Neutrophil (primary cell): ENCODE measurements around the gene BORCS5.
"Not testable (repeated sequence)": the region's sequence is repeated elsewhere in the genome, so short reads cannot be mapped to it uniquely, and the experiment has no call there.

Source experiments
- H3K27ac ChIP-seq: fragments of 200-600 bp; sonication (generic); 2 replicates; pipeline ENCODE4 v1.5.1; 2016; ENCODE audit warnings: mild to moderate bottlenecking, moderate library complexity
- H3K27me3 ChIP-seq: fragments of 200-600 bp; sonication (generic); 2 replicates; pipeline ENCODE4 v1.6.0; 2016; ENCODE audit warnings: mild to moderate bottlenecking
- H3K36me3 ChIP-seq: fragments of 200-600 bp; sonication (generic); 2 replicates; pipeline ENCODE4 v1.5.1; 2017
- H3K4me1 ChIP-seq, 2 experiments: fragments of 200-600 bp in 1 of 2; sonication (generic) in 1 of 2; 1 replicate in 1 of 2; 2 replicates in 1 of 2; pipeline versions ENCODE4 v1.5.1 to v1.6.1; 2013 to 2016; ENCODE audit warnings: low read depth in 1 of 2, low read length in 1 of 2, mild to moderate bottlenecking in 1 of 2, moderate library complexity in 1 of 2; ENCODE audit not compliant: control insufficient read depth in 1 of 2, insufficient read depth in 1 of 2
- H3K4me3 ChIP-seq, 2 experiments: fragments of 200-600 bp in 1 of 2; sonication (generic) in 1 of 2; 1 replicate in 1 of 2; 2 replicates in 1 of 2; pipeline ENCODE4 v1.5.1; 2013 to 2016; ENCODE audit warnings: low read depth in 1 of 2, low read length in 1 of 2, mild to moderate bottlenecking in 1 of 2, moderate library complexity in 1 of 2
- H3K9me3 ChIP-seq: fragments of 200-600 bp; sonication (generic); 2 replicates; pipeline ENCODE4 v1.5.1; 2016
- CTCF ChIP-seq: fragments of 200-600 bp; sonication (generic); IDR thresholded peaks from 2 replicates; pipeline ENCODE4 v1.5.1; 2016; ENCODE audit warnings: antibody characterized with exemption

Gene BORCS5

DNA sequence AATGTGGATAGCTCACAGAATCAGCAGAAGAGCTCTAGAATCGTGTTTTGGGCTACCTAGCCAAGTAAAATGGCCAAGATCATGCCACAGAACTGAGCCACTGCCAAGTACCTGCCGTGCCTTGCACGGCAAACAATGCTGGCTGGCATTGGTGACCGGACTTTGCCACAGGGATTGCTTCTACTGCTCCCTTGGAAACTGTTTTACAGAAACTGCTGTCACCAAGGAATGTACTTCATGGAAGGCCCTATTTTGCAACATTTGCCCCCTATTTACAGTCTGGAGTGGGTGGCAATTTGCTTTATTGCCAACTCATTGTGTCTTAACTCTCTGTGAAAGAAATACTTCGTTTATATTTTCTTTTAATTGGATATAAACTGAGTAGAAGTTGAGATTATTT, 49.0 kb downstream of the BORCS5 start:
- Histone ChIP-seq H3K36me3 (no peaks in the 10 kb centered on the region), H3K4me1 (peaks cover 32 to 41% of the 10 kb centered on the region in 2 experiments), H3K27ac (no peak overlapping the region), H3K9me3 (no peaks in the 10 kb centered on the region), H3K4me3 (no peak overlapping the region), H3K27me3 (no peaks in the 10 kb centered on the region)
- TF ChIP-seq CTCF = no peak

GRCh38 chr12:12406762-12407161, 49.9 kb downstream of the BORCS5 start:
- H3K4me3 ChIP-seq = no peak overlapping the region
- H3K27ac ChIP-seq = no peak overlapping the region

GRCh38 chr12:12408265-12408690, 51.4 kb downstream of the BORCS5 start:
- Histone ChIP-seq H3K4me3 (no peak overlapping the region), H3K4me1 (peaks cover 27 to 41% of the 10 kb centered on the region in 2 experiments), H3K27ac (peak overlapping the region; percentile 51), H3K36me3 (no peaks in the 10 kb centered on the region), H3K27me3 (no peaks in the 10 kb centered on the region), H3K9me3 (no peaks in the 10 kb centered on the region)
- TF ChIP-seq CTCF = no peak

More at GRCh38 chr12:12406762-12407161, 49.9 kb downstream of the BORCS5 start:
- Histone ChIP-seq H3K36me3 (no peaks in the 10 kb centered on the region), H3K27me3 (no peaks in the 10 kb centered on the region), H3K9me3 (no peaks in the 10 kb centered on the region), H3K4me1 (peaks cover 35 to 49% of the 10 kb centered on the region in 2 experiments)
- no peak for TF ChIP-seq CTCF

DNA sequence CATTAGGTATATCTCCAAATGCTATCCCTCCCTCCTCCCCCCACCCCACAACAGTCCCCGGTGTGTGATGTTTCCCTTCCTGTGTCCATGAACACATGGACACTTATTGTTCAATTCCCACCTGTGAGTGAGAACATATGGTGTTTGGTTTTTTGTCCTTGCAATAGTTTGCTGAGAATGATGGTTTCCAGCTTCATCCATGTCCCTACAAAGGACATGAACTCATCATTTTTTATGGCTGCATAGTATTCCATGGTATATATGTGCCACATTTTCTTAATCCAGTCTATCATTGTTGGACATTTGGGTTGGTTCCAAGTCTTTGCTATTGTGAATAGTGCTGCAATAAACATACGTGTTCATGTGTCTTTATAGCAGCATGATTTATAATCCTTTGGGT, 52.5 kb downstream of the BORCS5 start:
- not testable (repeated sequence) for H3K36me3 ChIP-seq, H3K27ac ChIP-seq, H3K9me3 ChIP-seq, H3K27me3 ChIP-seq, H3K4me3 ChIP-seq
- peaks cover 19 to 31% of the 10 kb centered on the region in 2 experiments for H3K4me1 ChIP-seq

GRCh38 chr12:12415886-12416285, 59.0 kb downstream of the BORCS5 start:
- peaks cover 7 to 14% of the 10 kb centered on the region in 2 experiments for H3K4me1 ChIP-seq
- no peaks in the 10 kb centered on the region for H3K36me3 ChIP-seq
- no peaks in the 10 kb centered on the region for H3K27me3 ChIP-seq
- no peak overlapping the region for H3K4me3 ChIP-seq
- TF ChIP-seq CTCF = no peak
- no peak overlapping the region for H3K27ac ChIP-seq
- H3K9me3 ChIP-seq = no peaks in the 10 kb centered on the region

- not testable (repeated sequence) for H3K27me3 ChIP-seq, H3K27ac ChIP-seq, H3K9me3 ChIP-seq, H3K4me1 ChIP-seq, H3K36me3 ChIP-seq, H3K4me3 ChIP-seq
Measured at GRCh38 chr12:12419165-12419564, 62.3 kb downstream of the BORCS5 start.

DNA sequence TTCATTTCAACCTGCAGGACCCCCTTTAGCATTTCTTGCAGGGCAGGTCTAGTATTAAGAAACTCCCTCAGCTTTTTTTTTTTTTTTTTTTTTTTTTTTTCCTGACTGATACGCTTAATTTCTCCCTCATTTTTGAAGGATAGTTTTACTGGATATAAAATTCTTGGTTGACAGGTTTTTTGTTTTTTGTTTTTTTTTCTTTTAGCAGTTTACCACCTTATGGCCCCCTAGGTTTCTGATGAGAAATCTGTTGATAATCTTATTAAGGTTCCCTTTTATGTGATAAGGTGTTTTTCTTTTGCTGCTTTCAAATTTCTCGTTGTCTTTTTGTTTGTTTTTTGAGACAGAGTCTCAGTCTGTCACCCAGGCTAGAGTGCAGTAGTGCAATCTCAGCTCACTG, 66.5 kb downstream of the BORCS5 start:
- Histone ChIP-seq H3K9me3 (no peaks in the 10 kb centered on the region), H3K27ac (no peak overlapping the region), H3K27me3 (no peaks in the 10 kb centered on the region), H3K4me1 (peaks cover 8 to 11% of the 10 kb centered on the region in 2 experiments), H3K36me3 (no peaks in the 10 kb centered on the region), H3K4me3 (no peak overlapping the region)
- TF ChIP-seq CTCF = no peak
